22Rv1 (cell line): ENCODE measurements around the gene GGTLC2.
"Not testable (repeated sequence)": the region's sequence is repeated elsewhere in the genome, so short reads cannot be mapped to it uniquely, and the experiment has no call there.

Experiments used
- ZFX ChIP-seq: fragments of 450-650 bp; IDR thresholded peaks from 2 replicates; pipeline ENCODE4 v1.6.1; 2017; ENCODE audit warnings: antibody characterized with exemption, borderline replicate concordance
- TF ChIP-seq, protein P1 (sequence below): fragments of 450-650 bp; IDR thresholded peaks from 2 replicates; pipeline ENCODE4 v1.5.1; 2017; ENCODE audit warnings: mild to moderate bottlenecking

DNA sequence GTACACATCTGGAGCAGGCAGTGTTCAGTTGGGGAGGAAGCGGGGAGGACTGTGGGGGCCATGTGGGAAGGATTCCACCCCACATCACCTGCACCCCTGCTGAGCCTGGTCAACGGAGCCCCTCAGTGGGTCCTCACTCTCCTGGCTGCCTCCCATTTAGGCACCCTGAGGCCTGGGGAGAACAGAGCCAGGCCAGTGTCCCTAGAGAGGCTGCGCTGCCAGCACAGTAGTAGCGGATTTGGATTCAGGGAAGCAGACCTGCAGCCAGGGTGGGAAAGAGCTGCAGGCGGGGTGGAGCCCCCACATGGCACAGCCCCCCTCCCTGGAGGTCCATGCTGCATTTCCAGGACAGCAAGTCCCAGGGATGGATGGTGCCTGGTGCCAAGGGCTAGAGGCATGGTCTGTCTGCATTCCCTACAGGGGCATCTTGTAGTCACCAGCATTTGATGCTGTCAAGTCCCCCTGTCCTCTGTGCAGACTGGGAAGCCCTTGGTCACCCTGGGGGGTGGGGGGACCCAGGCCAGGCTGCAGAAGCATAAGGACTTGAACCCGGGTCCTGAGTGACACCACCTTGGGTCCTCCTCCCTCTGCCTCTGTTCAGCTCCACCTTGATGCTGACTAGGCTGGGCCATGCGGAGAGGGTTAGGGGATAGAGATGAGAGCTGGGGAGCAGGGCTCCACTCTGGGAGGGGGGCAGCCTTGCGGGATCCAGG, 6.5 kb downstream of the GGTLC2 start:
- TF ChIP-seq, protein P1, sequence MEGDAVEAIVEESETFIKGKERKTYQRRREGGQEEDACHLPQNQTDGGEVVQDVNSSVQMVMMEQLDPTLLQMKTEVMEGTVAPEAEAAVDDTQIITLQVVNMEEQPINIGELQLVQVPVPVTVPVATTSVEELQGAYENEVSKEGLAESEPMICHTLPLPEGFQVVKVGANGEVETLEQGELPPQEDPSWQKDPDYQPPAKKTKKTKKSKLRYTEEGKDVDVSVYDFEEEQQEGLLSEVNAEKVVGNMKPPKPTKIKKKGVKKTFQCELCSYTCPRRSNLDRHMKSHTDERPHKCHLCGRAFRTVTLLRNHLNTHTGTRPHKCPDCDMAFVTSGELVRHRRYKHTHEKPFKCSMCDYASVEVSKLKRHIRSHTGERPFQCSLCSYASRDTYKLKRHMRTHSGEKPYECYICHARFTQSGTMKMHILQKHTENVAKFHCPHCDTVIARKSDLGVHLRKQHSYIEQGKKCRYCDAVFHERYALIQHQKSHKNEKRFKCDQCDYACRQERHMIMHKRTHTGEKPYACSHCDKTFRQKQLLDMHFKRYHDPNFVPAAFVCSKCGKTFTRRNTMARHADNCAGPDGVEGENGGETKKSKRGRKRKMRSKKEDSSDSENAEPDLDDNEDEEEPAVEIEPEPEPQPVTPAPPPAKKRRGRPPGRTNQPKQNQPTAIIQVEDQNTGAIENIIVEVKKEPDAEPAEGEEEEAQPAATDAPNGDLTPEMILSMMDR: not testable (repeated sequence)
- not testable (repeated sequence) for TF ChIP-seq ZFX
